ENCODE measurements around the gene EDN1. TPM values are rescaled to one million over a fixed set of nuclear protein-coding genes. Genes with fewer than 3 reads are reported as not detected.

The EDN1 gene
- total RNA-seq, 1 experiment from 2014 or later = 25.6 TPM

- Histone ChIP-seq H3K9ac (ENCODE audit: low read length) (no peak overlapping the region), H3K9me2 (replicated peaks; ENCODE audit: low read length) (no peaks in the 10 kb centered on the region), H3F3A (ENCODE audit: low read length, unreplicated experiment) (peaks cover 5% of the 10 kb centered on the region), H3K9me3 (ENCODE audit: low read length) (no peaks in the 10 kb centered on the region), H4K20me1 (ENCODE audit: low read length) (no peaks in the 10 kb centered on the region), H3K4me1 (ENCODE audit: insufficient read depth, low read length) (peaks cover 70% of the 10 kb centered on the region), H3K4me3 (ENCODE audit: low read length) (no peak overlapping the region), H3K79me2 (ENCODE audit: low read length) (peaks cover 21% of the 10 kb centered on the region), H3K27ac (ENCODE audit: low read length) (no peak overlapping the region), H3K27me3 (ENCODE audit: low read length) (no peaks in the 10 kb centered on the region), H2AFZ (ENCODE audit: low read length) (no peak overlapping the region), H3K36me3 (ENCODE audit: low read depth, low read length) (peaks cover 5% of the 10 kb centered on the region; the same call in 1 of the 2 replicates), H3K4me2 (ENCODE audit: low read length) (no peak overlapping the region)
- no peak for DNase-seq
- POLR2A ChIA-PET (ENCODE audit: unreplicated experiment) = interaction anchor here (0.5 kb wide), 1 partner anchor 280 kb away, joined by 3 read pairs; no protein-coding TSS in a partner anchor
- no TSS peak for BruUV-seq (replicated peaks)
- CTCF ChIA-PET = no interaction called here
- intact Hi-C loops (cut with micrococcal nuclease) = loop anchor here (5.0 kb wide), 1 partner anchor 281 kb away; the partner anchor contains the start of gene HIVEP1
- no peak for TF ChIP-seq EZH2 (IDR thresholded peaks at IDR 0.05; ENCODE audit: low read length, unreplicated experiment)
- TF ChIP-seq CTCF (conservative IDR thresholded peaks at IDR 0.05; ENCODE audit: low read depth, low read length) = no peak
- no peak for TF ChIP-seq EZH2phosphoT487 (IDR thresholded peaks at IDR 0.05; ENCODE audit: borderline replicate concordance, low read length)
- no peak for ATAC-seq
Measured at GRCh38 chr6:12293235-12293930, 3.2 kb downstream of the EDN1 start.

- Histone ChIP-seq H3K27me3 (ENCODE audit: low read length) (no peaks in the 10 kb centered on the region), H3F3A (ENCODE audit: low read length, unreplicated experiment) (no peaks in the 10 kb centered on the region), H2AFZ (ENCODE audit: low read length) (no peak overlapping the region), H3K79me2 (ENCODE audit: low read length) (peaks cover 21% of the 10 kb centered on the region), H3K4me1 (ENCODE audit: insufficient read depth, low read length) (peaks cover 62% of the 10 kb centered on the region), H3K9ac (ENCODE audit: low read length) (no peak overlapping the region), H3K4me2 (ENCODE audit: low read length) (no peak overlapping the region), H3K4me3 (ENCODE audit: low read length) (no peak overlapping the region), H3K36me3 (ENCODE audit: low read depth, low read length) (peaks cover 5% of the 10 kb centered on the region; the same call in 1 of the 2 replicates), H3K9me2 (replicated peaks; ENCODE audit: low read length) (no peaks in the 10 kb centered on the region), H3K27ac (ENCODE audit: low read length) (peak overlapping the region; percentile 10; the same call in 1 of the 2 replicates), H4K20me1 (ENCODE audit: low read length) (no peaks in the 10 kb centered on the region), H3K9me3 (ENCODE audit: low read length) (no peaks in the 10 kb centered on the region)
- intact Hi-C loops (cut with micrococcal nuclease) = loop anchor here (5.0 kb wide), 1 partner anchor 282 kb away; the partner anchor contains the start of gene HIVEP1
- ATAC-seq = no peak
- TF ChIP-seq CTCF (conservative IDR thresholded peaks at IDR 0.05; ENCODE audit: low read depth, low read length) (no peak), EZH2phosphoT487 (IDR thresholded peaks at IDR 0.05; ENCODE audit: borderline replicate concordance, low read length) (no peak), EZH2 (IDR thresholded peaks at IDR 0.05; ENCODE audit: low read length, unreplicated experiment) (no peak)
- no TSS peak for BruUV-seq (replicated peaks)
- DNase-seq = no peak
- POLR2A ChIA-PET (ENCODE audit: unreplicated experiment) = no interaction called here
- CTCF ChIA-PET = no interaction called here
Measured at GRCh38 chr6:12293931-12294807, 4.0 kb downstream of the EDN1 start.
